Osteoblast (primary cell): ENCODE measurements around the gene CFL2. TPM values are rescaled to one million over a fixed set of nuclear protein-coding genes. Genes with fewer than 3 reads are reported as not detected.
A peak's percentile ranks its signal among the peaks of the same experiment; 100 is the strongest.
"Not testable (repeated sequence)": the region's sequence is repeated elsewhere in the genome, so short reads cannot be mapped to it uniquely, and the experiment has no call there.

Experiments used
- DNase-seq: peaks from one replicate; pipeline ENCODE4 v3.0.0; 2011; ENCODE audit warnings: low spot score, mixed read lengths; ENCODE audit not compliant: insufficient read length; ENCODE audit errors: missing footprints
- H2AFZ ChIP-seq: 2 replicates; pipeline ENCODE4 v1.6.0; 2011; ENCODE audit warnings: mild to moderate bottlenecking, low read length
- H3K27ac ChIP-seq: 2 replicates; pipeline ENCODE4 v1.5.1; 2011; ENCODE audit warnings: mild to moderate bottlenecking, low read depth, low read length, moderate library complexity
- H3K27me3 ChIP-seq: 2 replicates; pipeline ENCODE4 v1.6.0; 2012; ENCODE audit warnings: mild to moderate bottlenecking, control low read depth, inconsistent platforms, low read length, moderate library complexity; ENCODE audit not compliant: insufficient read depth
- H3K36me3 ChIP-seq: 2 replicates; pipeline ENCODE4 v1.5.1; 2011; ENCODE audit warnings: mild to moderate bottlenecking, low read length, control low read depth, moderate library complexity; ENCODE audit not compliant: insufficient read depth
- H3K4me1 ChIP-seq: 2 replicates; pipeline ENCODE4 v1.5.1; 2011; ENCODE audit warnings: mild to moderate bottlenecking, low read length, control low read depth, moderate library complexity; ENCODE audit not compliant: insufficient read depth
- H3K4me2 ChIP-seq: 2 replicates; pipeline ENCODE4 v1.6.0; 2011; ENCODE audit warnings: mild to moderate bottlenecking, low read length; ENCODE audit not compliant: insufficient read depth
- H3K4me3 ChIP-seq: fragments of 200-600 bp; sonication (generic); 3 replicates; pipeline ENCODE4 v1.5.1; 2012; ENCODE audit warnings: mild to moderate bottlenecking, low read length, inconsistent platforms; ENCODE audit not compliant: insufficient read depth
- H3K79me2 ChIP-seq: 2 replicates; pipeline ENCODE4 v1.6.0; 2012; ENCODE audit warnings: mild to moderate bottlenecking, low read length, control low read depth, inconsistent platforms; ENCODE audit not compliant: insufficient read depth
- H3K9me3 ChIP-seq: 2 replicates; pipeline ENCODE4 v1.5.1; 2011; ENCODE audit warnings: low read depth, low read length, control low read depth
- H4K20me1 ChIP-seq: 2 replicates; pipeline ENCODE4 v1.6.0; 2012; ENCODE audit warnings: mild to moderate bottlenecking, low read length, control low read depth; ENCODE audit not compliant: insufficient read depth
- CTCF ChIP-seq: IDR thresholded peaks from 2 replicates; pipeline ENCODE4 v1.5.1; 2011; ENCODE audit warnings: mild to moderate bottlenecking, low read depth, low read length, moderate library complexity; ENCODE audit errors: extremely low read depth
- total RNA-seq: library from RNA; depleted of rRNA; stranded (reverse); fragments of >200 nt; gene quantifications from 2 replicates; pipeline ENCODE4 v1.2.3, GENCODE V29; 2012

Gene CFL2
- total RNA-seq, 1 donor = 114 TPM

DNA sequence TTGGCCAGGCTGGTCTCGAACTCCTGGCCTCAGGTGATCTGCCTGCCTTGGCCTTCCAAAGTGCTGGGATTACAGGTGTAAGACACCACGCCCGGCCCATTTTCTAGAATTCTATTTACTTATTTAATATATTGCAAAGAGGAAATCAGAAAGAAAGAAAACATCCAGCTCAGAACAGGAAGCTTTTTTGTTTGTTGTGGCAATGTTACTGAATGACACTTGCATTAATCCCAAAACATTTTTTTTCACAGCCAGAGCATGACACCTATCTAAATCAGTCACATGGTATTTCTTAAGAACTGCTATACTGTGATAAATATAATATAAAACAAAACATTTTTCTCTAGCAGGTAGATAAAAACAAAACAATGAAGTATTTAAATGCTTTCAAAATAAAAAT is 12.6 kb downstream of the CFL2 start:
- Histone ChIP-seq H3K27me3 (no peaks in the 10 kb centered on the region), H3K4me1 (peaks cover 23% of the 10 kb centered on the region), H3K9me3 (no peaks in the 10 kb centered on the region), H3K36me3 (no peaks in the 10 kb centered on the region), H3K4me3 (no peak overlapping the region), H4K20me1 (no peaks in the 10 kb centered on the region), H3K79me2 (no peaks in the 10 kb centered on the region), H3K4me2 (no peak overlapping the region), H2AFZ (no peak overlapping the region), H3K27ac (no peak overlapping the region)
- no peak for DNase-seq
- TF ChIP-seq CTCF = no peak

- Histone ChIP-seq H3K79me2 (no peaks in the 10 kb centered on the region), H3K4me3 (no peak overlapping the region), H4K20me1 (no peaks in the 10 kb centered on the region), H3K27me3 (no peaks in the 10 kb centered on the region), H3K36me3 (no peaks in the 10 kb centered on the region), H3K4me1 (peaks cover 23% of the 10 kb centered on the region), H2AFZ (no peak overlapping the region), H3K4me2 (peak overlapping the region; percentile 65), H3K9me3 (no peaks in the 10 kb centered on the region), H3K27ac (peak overlapping the region; percentile 81)
- TF ChIP-seq CTCF = no peak
- no peak for DNase-seq
These were observed 13.7 kb downstream of the CFL2 start for GRCh38 chr14:34700622-34701130.

- Histone ChIP-seq H3K9me3 (no peaks in the 10 kb centered on the region), H2AFZ (no peak overlapping the region), H3K36me3 (no peaks in the 10 kb centered on the region), H3K4me2 (peak overlapping the region; percentile 65), H3K27me3 (no peaks in the 10 kb centered on the region), H3K4me1 (peaks cover 20% of the 10 kb centered on the region), H3K27ac (peak overlapping the region; percentile 81), H3K4me3 (peak overlapping the region; percentile 2), H4K20me1 (no peaks in the 10 kb centered on the region), H3K79me2 (no peaks in the 10 kb centered on the region)
- DNase-seq = peak; percentile 89
- no peak for TF ChIP-seq CTCF
These were observed 14.3 kb downstream of the CFL2 start for GRCh38 chr14:34699873-34700621.

GRCh38 chr14:34694216-34694615 is 20.2 kb downstream of the CFL2 start:
- not testable (repeated sequence) for H3K27ac ChIP-seq, H2AFZ ChIP-seq, H3K79me2 ChIP-seq, H3K27me3 ChIP-seq, H3K4me2 ChIP-seq, DNase-seq, H3K9me3 ChIP-seq, H4K20me1 ChIP-seq, H3K36me3 ChIP-seq, H3K4me3 ChIP-seq
- H3K4me1 ChIP-seq = peaks cover 16% of the 10 kb centered on the region
